A549 treated with CpdA at 1 μM for 4 hours (cell line): ENCODE results near the gene SPACDR. TPM values are rescaled to one million over a fixed set of nuclear protein-coding genes. Genes with fewer than 3 reads are reported as not detected.

Experiments
- total RNA-seq: library from RNA; stranded (reverse); fragments of 200-300 nt; extraction: Qiagen RNA extraction; gene quantifications from 5 replicates; pipeline ENCODE4 v1.2.3, GENCODE V29; 2022; ENCODE audit warnings: low read depth

Gene SPACDR, protein sequence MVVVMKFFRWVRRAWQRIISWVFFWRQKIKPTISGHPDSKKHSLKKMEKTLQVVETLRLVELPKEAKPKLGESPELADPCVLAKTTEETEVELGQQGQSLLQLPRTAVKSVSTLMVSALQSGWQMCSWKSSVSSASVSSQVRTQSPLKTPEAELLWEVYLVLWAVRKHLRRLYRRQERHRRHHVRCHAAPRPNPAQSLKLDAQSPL
- 0.60 to 0.96 TPM (median 0.77 TPM) in 4 of 5 replicates, not detected in the other for total RNA-seq

DNA sequence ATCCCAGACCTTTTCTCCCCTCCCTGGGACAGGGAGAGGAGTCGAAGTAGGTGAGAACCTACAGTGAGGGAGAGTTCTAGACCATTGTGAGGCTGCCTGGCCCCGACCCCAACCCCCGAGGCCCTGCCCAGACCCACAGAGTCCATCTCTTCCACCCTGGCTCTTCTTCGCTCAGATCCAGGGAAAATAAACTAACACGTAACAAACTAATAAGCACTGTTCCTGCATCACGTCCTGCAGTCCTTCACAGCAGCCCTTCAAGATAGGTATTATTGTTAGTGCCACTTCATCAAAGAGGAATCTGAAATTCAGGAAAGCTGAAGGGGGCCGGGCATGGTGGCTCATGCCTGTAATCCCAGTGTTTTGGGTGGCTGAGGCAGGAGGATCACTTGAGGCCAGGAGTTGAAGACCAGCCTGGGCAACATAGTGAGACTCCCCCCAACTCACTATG lies at the start of gene SPACDR:
Gene SPACDR, minus strand, starts transcription at position 51 of the 451 bp plus-strand sequence. CDS start 235 bp downstream, outside the sequence.

DNA sequence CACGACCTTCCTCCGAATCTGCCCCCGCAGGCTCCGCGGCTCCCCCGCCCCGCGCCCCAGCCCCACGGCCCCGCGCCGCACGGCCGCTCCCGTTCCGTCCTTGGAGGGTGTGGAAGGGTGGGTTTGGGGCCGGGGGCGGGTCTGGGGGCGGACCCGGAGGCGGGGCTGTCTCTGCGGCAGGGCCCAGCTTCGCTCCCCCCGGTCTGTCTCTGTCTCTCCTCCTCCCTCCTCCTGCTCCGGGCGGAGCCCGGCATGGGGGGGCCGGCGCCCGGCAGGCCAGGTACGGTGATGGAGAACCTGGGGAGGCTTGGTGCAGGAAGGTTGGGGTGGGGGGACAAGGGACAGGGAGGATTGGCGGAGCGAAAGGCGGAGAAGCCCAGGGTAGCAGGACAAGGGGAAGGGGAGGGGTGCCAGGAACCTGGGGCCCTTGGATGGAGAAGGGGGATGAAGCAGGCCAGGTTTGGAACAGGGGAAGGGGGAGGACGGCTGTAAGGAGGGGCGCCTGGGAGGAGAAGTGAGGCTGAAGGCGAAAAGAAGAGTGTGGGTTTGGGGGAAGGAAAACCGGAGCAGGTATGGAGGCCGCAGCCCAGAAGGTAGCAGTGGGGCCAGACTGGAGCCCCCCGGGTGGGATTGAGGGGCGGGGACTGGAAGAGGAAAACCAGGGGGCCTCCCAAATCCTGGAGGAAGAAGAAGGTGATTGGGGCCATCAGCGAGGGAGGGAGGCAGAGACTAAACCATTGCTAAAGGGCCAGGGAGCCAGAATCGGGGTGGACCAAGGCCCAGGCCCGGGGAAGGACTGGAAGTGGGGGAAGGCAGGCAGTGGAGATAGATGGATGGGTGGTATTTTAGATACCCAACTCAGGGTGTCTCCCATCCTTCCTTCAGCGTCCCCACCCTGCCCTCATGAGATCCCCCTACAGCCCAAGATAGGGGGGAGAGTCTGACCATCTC lies 19.9 kb upstream of the SPACDR start, which contains the start of gene NYAP1:
Gene NYAP1, plus strand, starts transcription at position 206 of the 951 bp plus-strand sequence. CDS start 1,385 bp downstream, outside the sequence.

DNA sequence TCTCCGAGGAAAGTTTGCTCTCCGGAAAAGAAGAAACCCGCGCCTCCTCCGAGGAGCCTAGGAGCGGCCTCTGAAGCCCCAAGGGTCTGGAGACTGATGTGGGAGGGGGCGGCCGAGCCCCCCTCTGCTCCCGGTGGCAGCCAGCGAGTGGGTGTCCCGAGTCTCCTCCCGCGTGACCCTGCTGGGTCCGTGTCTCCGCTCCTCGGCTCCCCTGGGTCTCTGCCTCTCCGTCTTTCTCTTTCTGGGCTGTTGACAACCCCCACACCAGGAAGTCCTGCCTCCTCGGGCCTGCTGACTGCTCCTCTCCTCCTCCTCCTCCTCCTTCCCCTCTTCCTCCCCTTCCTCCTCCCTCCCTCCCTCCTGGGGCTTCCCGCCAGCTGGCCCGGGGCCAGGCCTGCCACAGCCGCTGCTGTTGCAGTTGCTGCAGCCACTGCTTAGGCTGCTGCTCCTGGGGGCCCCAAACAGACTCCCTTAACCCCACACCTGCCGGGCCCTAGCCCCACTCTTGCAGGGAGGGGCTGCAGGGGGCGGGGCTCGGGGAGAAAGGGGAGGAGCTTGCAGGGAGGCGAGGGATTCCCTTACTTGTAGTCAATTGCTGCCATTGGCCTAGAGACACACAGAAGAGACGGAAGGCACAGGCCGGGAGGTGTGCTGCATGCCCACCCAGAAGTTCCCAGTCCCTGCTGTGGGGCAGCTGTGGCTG lies 15.0 kb upstream of the SPACDR start, which contains the start of gene TSC22D4:
Gene TSC22D4, minus strand, starts transcription at position 257 of the 703 bp plus-strand sequence. CDS start 1,176 bp downstream, outside the sequence.

GRCh38 chr7:100429637-100430492 lies 34.2 kb downstream of the SPACDR start, which contains the start of gene MEPCE:
MEPCE (plus strand) TSS chr7:100429831; CDS start chr7:100430019, 188 bp downstream.

DNA sequence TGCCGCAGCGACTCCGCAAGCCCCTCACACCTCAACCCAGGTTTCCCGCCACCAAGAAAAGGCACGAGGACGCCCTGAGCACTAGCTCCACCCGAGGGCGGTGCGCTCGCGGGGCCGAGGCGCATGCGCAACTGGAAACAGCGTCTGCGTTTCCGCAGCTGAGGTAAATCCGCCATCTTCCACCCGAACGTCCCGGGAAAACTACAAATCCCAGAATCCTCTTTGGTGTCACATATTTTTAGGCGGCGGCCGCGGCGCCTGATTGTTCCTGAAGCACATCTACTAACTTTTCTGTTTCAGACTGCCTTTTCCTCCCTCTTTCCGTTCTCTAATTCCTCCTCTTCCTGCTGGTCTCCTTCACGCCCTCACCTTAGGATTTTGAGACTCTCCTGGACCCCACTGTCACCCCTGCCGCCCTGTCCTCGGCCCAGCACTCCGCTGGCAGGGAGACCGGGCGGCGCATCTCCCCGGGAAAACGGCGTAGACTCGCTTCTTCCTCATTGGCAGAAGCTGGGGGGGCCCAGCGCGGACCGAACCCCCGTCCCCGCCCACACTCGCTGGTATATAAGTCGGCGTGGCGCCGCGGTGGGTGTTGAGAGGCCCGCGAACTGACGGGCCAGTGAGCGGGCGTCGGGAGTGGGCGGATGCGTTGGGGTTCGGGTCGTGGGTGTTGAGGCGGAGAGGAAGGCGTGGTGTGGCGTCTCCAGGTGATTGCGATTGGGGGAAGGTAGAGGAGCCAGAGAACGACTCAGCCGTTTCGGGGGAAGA lies 35.7 kb downstream of the SPACDR start, which contains the start of gene ZCWPW1:
Gene ZCWPW1, minus strand, starts transcription at position 505 of the 768 bp plus-strand sequence. CDS start 8,054 bp downstream, outside the sequence.

Other genes with a start within 250 kb of the SPACDR start
- not detected in 5 replicates for gene PVRIG, start 244.3 kb downstream of the SPACDR start, total RNA-seq
- not detected in 5 replicates for gene SPDYE3, start 156.6 kb downstream of the SPACDR start, total RNA-seq
- gene PILRB, start 106.1 kb downstream of the SPACDR start, total RNA-seq: 25.8 to 35.2 TPM (median 31.2 TPM) in 5 replicates
- gene PILRA, start 90.8 kb downstream of the SPACDR start, total RNA-seq: 4.0 to 6.4 TPM (median 5.4 TPM) in 5 replicates
- gene ZCWPW1, start 35.6 kb downstream of the SPACDR start, total RNA-seq: 0.91 to 1.7 TPM (median 1.6 TPM) in 5 replicates
- 41.3 to 51.2 TPM (median 46.2 TPM) in 5 replicates for gene MEPCE, start 34.4 kb downstream of the SPACDR start, total RNA-seq
- gene PPP1R35, start 27.8 kb downstream of the SPACDR start, total RNA-seq: 34.2 to 53.7 TPM (median 51.8 TPM) in 5 replicates
- gene TSC22D4, start 15.0 kb upstream of the SPACDR start, total RNA-seq: 30.8 to 38.7 TPM (median 35.0 TPM) in 5 replicates
- gene NYAP1, start 19.7 kb upstream of the SPACDR start, total RNA-seq: 0.77 to 1.3 TPM (median 1.2 TPM) in 5 replicates
- 11.3 to 15.4 TPM (median 12.6 TPM) in 5 replicates for gene AGFG2, start 74.9 kb upstream of the SPACDR start, total RNA-seq
- 0.61 to 0.85 TPM (median 0.71 TPM) in 5 replicates for gene SAP25, start 109.6 kb upstream of the SPACDR start, total RNA-seq
- gene LRCH4, start 121.9 kb upstream of the SPACDR start, total RNA-seq: 10.6 to 16.3 TPM (median 15.0 TPM) in 5 replicates
- 0.14 to 0.60 TPM (median 0.35 TPM) in 5 replicates for gene FBXO24, start 122.1 kb upstream of the SPACDR start, total RNA-seq
- gene PCOLCE, start 138.1 kb upstream of the SPACDR start, total RNA-seq: 6.2 to 12.4 TPM (median 7.8 TPM) in 5 replicates
- 16.2 to 22.1 TPM (median 19.5 TPM) in 5 replicates for gene MOSPD3, start 148.3 kb upstream of the SPACDR start, total RNA-seq
- 2.6 to 3.4 TPM (median 2.9 TPM) in 5 replicates for gene TFR2, start 177.3 kb upstream of the SPACDR start, total RNA-seq
- gene ACTL6B, start 192.2 kb upstream of the SPACDR start, total RNA-seq: not detected in 5 replicates
- gene GNB2, start 209.5 kb upstream of the SPACDR start, total RNA-seq: 165 to 268 TPM (median 251 TPM) in 5 replicates
- 16.1 to 22.5 TPM (median 17.8 TPM) in 5 replicates for gene GIGYF1, start 230.0 kb upstream of the SPACDR start, total RNA-seq
- 72.6 to 107 TPM (median 103 TPM) in 5 replicates for gene POP7, start 241.9 kb upstream of the SPACDR start, total RNA-seq